Heart left ventricle (tissue), 13 donors: Measurements from ENCODE around the gene MAGI2.

Experiments
- CTCF ChIP-seq, 12 donors: fragments of 200-600 bp; sonication (generic) in 4 of 12; IDR thresholded peaks; one replicate each; pipeline versions ENCODE4 v1.5.0 to v1.8.0; 2018 to 2022; ENCODE audit warnings: antibody characterized with exemption in 12 of 12, mild to moderate bottlenecking in 5 of 12
- POLR2A ChIP-seq, 2 donors: fragments of 450-650 bp; IDR thresholded peaks; one replicate each; pipeline ENCODE4 v1.6.1; 2017; ENCODE audit warnings: antibody characterized with exemption in 2 of 2, mild to moderate bottlenecking in 2 of 2, moderate library complexity in 2 of 2
- donor health status: ischemic (EF 13 %, LVEDD 7.1; RV severe dilation, severe dysfunction).
- donor health status: DM: no; HTN: yes; CAD: no.
- donor health status: DM: no; HTN: no; CAD: no.
- donor health status: ischemic (EF 25% LVEDD 6.9; RV normal size, moderate dysfunction).
- donor health status: ischemic (EF 25% LVEDD 5.7; RV mildly dilated, moderate dysfunction).
- donor health status: ischemic (EF 35%, LVEDD 5.7; RV mildly dilated, moderate dysfunction).
- donor health status: nonischemic (EF 11% LVEDD 7.7; RV severe dilation, severe dysfunction).
- donor health status: DM: yes; HTN: yes; CAD: no.
- donor health status: PGD.
- donor health status: ischemic (EF 29% LVEDD 5.4; RV normal size, mild dysfunction).
- donor health status: nonischemic (EF 23%, LVEDD 6.1; RV moderate dilation, normal function).

- TF ChIP-seq POLR2A (IDR thresholded peaks at IDR 0.05) (no peak), CTCF (IDR thresholded peaks at IDR 0.05) (peak in 2 of 12 donors; percentile 26 to 36)
Measured at GRCh38 chr7:79308192-79308591, 145.3 kb downstream of the MAGI2 start.
